Thyroid gland (tissue), 4 donors: ENCODE results near the gene MARVELD2. TPM values are rescaled to one million over a fixed set of nuclear protein-coding genes. Genes with fewer than 3 reads are reported as not detected.

Experiments used
- DNase-seq, 2 donors: peaks; one replicate each; pipeline ENCODE4 v3.0.0-alpha.2; 2019
- H3K27ac ChIP-seq, 3 donors: fragments of 200-600 bp; sonication (generic); 1 replicate in 2 of 3; 2 replicates in 1 of 3; pipeline ENCODE4 v1.5.1; 2016 to 2019; ENCODE audit warnings: mild to moderate bottlenecking in 1 of 3, moderate library complexity in 1 of 3
- H3K27me3 ChIP-seq: fragments of 200-600 bp; sonication (generic); one replicate; pipeline ENCODE4 v1.5.1; 2019
- H3K36me3 ChIP-seq, 2 donors: fragments of 200-600 bp; sonication (generic); one replicate each; pipeline ENCODE4 v1.5.1; 2016 to 2019
- H3K4me1 ChIP-seq, 2 donors: fragments of 200-600 bp; sonication (generic); one replicate each; pipeline ENCODE4 v1.5.1; 2017 to 2019
- H3K4me3 ChIP-seq, 3 donors: fragments of 200-600 bp; sonication (generic); replicated peaks in 1 of 3; 1 replicate in 2 of 3; 2 replicates in 1 of 3; pipeline ENCODE4 v1.5.1; 2016; ENCODE audit warnings: mild to moderate bottlenecking in 1 of 3
- H3K9me3 ChIP-seq: fragments of 200-600 bp; sonication (generic); one replicate; pipeline ENCODE4 v1.5.1; 2017
- POLR2A ChIP-seq, 2 donors: fragments of 450-650 bp; IDR thresholded peaks; one replicate each; pipeline ENCODE4 v1.6.1; 2017; ENCODE audit warnings: antibody characterized with exemption in 2 of 2, mild to moderate bottlenecking in 2 of 2, moderate library complexity in 1 of 2
- WGBS, 2 donors: methylation state at CpG; one replicate each; pipeline ENCODE4 v1.1.5; 2017; 5-methylcytosine and 5-hydroxymethylcytosine counted together
- intact Hi-C: fragments of 100-400 bp; cut with DNase I; formaldehyde crosslinking; loops from one replicate; pipeline ENCODE4 v1.15.1; 2023
- total RNA-seq, 4 donors: library from RNA; depleted of rRNA; stranded (reverse); fragments of >200 nt; gene quantifications; one replicate each; pipeline ENCODE4 v1.2.3, GENCODE V29; 2016
- TF ChIP-seq, protein P1 (sequence below), 6 experiments: fragments of 200-600 bp in 3 of 6; fragments of 450-650 bp in 3 of 6; sonication (generic) in 3 of 6; IDR thresholded peaks; one replicate each; pipeline ENCODE4 v1.5.1; 2016 to 2019; ENCODE audit warnings: antibody characterized with exemption in 6 of 6, mild to moderate bottlenecking in 2 of 6, inconsistent platforms in 1 of 6, moderate library complexity in 1 of 6

MARVELD2 gene
- total RNA-seq, 4 donors from 2014 or later, result 61.8 to 100 (median 81.9) TPM

DNA sequence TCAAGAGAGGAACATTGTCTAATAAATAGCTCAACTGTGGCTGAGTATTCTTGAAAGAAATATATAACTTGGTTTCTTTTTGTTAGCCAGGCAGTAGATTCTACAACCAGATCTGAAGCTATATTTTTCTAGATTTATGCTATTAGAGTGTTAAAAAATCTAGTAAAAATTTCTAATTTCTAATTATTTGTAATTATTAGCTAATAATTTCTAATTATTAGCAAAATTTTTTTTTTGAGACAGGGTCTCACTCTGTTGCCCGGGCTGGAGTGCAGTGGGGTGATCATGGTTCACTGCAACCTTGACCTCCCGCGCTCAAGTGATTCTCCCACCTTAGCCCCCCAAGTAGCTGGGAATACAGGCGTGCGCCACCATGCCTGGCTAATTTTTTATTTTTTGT lies 42.5 kb upstream of the MARVELD2 start:
- intact Hi-C loops, result no loop called here
- no peak overlapping the region for H3K27ac ChIP-seq
- WGBS, 2 donors, result 96 to 97% methylated on average over 5 of the region's 5 CpGs
- no peaks in the 10 kb centered on the region for H3K27me3 ChIP-seq
- peaks cover 0 to 6% of the 10 kb centered on the region in 2 donors for H3K36me3 ChIP-seq
- no peak overlapping the region for H3K4me3 ChIP-seq
- TF ChIP-seq, protein P1, sequence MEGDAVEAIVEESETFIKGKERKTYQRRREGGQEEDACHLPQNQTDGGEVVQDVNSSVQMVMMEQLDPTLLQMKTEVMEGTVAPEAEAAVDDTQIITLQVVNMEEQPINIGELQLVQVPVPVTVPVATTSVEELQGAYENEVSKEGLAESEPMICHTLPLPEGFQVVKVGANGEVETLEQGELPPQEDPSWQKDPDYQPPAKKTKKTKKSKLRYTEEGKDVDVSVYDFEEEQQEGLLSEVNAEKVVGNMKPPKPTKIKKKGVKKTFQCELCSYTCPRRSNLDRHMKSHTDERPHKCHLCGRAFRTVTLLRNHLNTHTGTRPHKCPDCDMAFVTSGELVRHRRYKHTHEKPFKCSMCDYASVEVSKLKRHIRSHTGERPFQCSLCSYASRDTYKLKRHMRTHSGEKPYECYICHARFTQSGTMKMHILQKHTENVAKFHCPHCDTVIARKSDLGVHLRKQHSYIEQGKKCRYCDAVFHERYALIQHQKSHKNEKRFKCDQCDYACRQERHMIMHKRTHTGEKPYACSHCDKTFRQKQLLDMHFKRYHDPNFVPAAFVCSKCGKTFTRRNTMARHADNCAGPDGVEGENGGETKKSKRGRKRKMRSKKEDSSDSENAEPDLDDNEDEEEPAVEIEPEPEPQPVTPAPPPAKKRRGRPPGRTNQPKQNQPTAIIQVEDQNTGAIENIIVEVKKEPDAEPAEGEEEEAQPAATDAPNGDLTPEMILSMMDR (IDR thresholded peaks at IDR 0.05), result no peak
- TF ChIP-seq POLR2A (IDR thresholded peaks at IDR 0.05), result no peak
- H3K4me1 ChIP-seq, result peaks cover 9 to 21% of the 10 kb centered on the region in 2 donors
- no peak for DNase-seq
- no peaks in the 10 kb centered on the region for H3K9me3 ChIP-seq

DNA sequence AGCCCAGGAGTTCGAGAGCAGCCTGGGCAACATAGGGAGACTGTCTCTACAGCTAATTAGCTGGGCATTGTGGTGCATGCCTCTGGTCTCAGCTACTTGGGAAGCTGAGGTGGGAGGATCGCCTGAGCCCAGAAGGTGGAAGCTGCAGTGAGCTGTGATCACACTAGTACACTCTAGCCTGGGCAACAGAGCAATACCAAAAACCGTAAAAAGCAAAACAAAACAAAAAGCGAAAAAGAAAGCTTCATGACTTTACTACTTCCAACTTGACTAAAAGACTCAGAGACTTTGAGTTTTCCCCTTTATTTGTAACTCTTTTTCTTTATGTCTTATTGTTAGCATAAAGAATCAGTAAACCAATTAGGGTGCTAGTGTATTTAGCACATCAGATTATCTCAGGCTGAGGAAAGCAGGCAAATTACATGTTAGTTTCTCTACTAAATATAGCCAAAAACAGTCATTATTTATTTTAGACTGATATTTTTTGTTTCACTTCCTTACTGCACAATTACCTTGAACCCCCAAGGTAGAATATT lies 39.9 kb upstream of the MARVELD2 start:
- 90 to 94% methylated on average over 4 of the region's 4 CpGs for WGBS, 2 donors
- intact Hi-C loops, result no loop called here
- no peaks in the 10 kb centered on the region for H3K27me3 ChIP-seq
- no peak overlapping the region for H3K4me3 ChIP-seq
- H3K4me1 ChIP-seq, result peaks cover 4 to 10% of the 10 kb centered on the region in 2 donors
- no peak overlapping the region for H3K27ac ChIP-seq
- TF ChIP-seq, protein P1 (IDR thresholded peaks at IDR 0.05), result no peak
- TF ChIP-seq POLR2A (IDR thresholded peaks at IDR 0.05), result no peak
- H3K9me3 ChIP-seq, result no peaks in the 10 kb centered on the region
- H3K36me3 ChIP-seq, result peaks cover 0 to 6% of the 10 kb centered on the region in 2 donors
- DNase-seq, result no peak

- H3K36me3 ChIP-seq, result peaks cover 9 to 24% of the 10 kb centered on the region in 2 donors
- H3K4me3 ChIP-seq, result no peak overlapping the region
- no peaks in the 10 kb centered on the region for H3K9me3 ChIP-seq
- no peaks in the 10 kb centered on the region for H3K4me1 ChIP-seq
- H3K27me3 ChIP-seq, result no peaks in the 10 kb centered on the region
- no peak for TF ChIP-seq POLR2A (IDR thresholded peaks at IDR 0.05)
- TF ChIP-seq, protein P1 (IDR thresholded peaks at IDR 0.05), result no peak
- intact Hi-C loops, result no loop called here
- DNase-seq, result no peak
- H3K27ac ChIP-seq, result no peak overlapping the region
These were observed 36.5 kb upstream of the MARVELD2 start for GRCh38 chr5:69378376-69378775.

DNA sequence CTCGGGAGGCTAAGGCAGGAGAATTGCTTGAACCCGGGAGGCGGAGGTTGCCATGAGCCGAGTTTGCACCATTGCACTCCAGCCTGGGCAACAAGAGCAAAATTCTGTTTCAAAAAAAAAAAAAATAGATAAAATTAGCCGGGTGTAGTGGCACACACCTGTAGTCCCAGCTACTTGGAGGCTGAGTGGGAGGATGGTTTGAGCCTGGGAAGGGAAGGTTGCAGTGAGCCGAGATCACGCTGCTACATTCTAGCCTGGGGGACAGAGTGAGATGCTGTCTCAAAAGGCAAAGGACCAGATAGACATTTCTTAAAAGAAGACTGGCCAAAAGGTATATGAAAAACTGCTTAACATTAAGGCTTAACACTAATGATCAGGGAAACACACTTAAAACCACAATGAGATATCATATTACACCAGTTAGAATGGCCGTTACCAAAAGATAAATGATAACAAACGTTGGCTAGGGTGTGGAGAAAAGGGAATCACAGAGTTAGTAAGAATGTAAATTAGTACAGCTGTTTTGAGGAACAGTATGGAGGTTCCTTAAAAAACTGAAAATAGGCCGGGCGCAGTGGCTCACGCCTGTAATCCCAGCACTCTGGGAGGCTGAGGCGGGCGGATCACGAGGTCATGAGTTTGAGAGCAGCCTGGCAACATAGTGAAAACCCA lies 10.1 kb upstream of the MARVELD2 start:
- TF ChIP-seq POLR2A (IDR thresholded peaks at IDR 0.05), result no peak
- TF ChIP-seq, protein P1 (IDR thresholded peaks at IDR 0.05), result no peak
- no peak overlapping the region for H3K27ac ChIP-seq
- intact Hi-C loops, result no loop called here
- H3K27me3 ChIP-seq, result no peaks in the 10 kb centered on the region
- no peak for DNase-seq
- no peaks in the 10 kb centered on the region for H3K4me1 ChIP-seq
- peaks cover 8 to 11% of the 10 kb centered on the region in 2 donors for H3K36me3 ChIP-seq
- H3K4me3 ChIP-seq, result no peak overlapping the region
- 94% methylated on average over 15 of the region's 15 CpGs for WGBS, 2 donors
- no peaks in the 10 kb centered on the region for H3K9me3 ChIP-seq

DNA sequence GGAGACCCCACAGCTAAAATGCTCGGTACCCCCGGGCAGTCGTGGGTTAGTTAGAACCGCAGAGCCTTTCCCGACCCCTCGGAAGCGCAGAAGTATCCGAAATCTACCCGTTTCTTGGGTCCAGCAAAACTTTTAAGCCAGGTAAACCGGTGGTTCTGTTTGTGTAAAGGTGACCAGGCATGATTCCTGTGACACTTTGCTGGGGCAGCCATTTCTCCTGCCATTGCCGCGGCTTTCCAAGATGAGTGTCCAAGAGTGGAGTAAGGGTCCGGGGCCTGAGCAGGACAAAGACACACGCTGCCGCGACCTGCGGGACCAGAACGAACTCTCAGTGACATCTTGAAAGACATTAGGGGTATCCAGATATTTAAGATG lies 655 bp downstream of the MARVELD2 start:
- peaks cover 0 to 14% of the 10 kb centered on the region in 2 donors for H3K36me3 ChIP-seq
- H3K27ac ChIP-seq, result peak overlapping the region; percentile 88 to 99 (median 96)
- whole genome bisulfite sequencing, 2 donors, result 33 to 37% methylated on average over 8 to 11 of the region's 18 CpGs
- H3K4me1 ChIP-seq, result peaks cover 11 to 27% of the 10 kb centered on the region in 2 donors
- peak overlapping the region; percentile 35 to 67 (median 63) for H3K4me3 ChIP-seq
- H3K9me3 ChIP-seq, result no peaks in the 10 kb centered on the region
- DNase-seq, result peak; percentile 56
- intact Hi-C loops, result loop anchor here (5.0 kb wide), 1 partner anchor 77 kb away; the partner anchor contains the start of gene OCLN
- H3K27me3 ChIP-seq, result no peaks in the 10 kb centered on the region
- TF ChIP-seq, protein P1 (IDR thresholded peaks at IDR 0.05), result no peak
- TF ChIP-seq POLR2A (IDR thresholded peaks at IDR 0.05), result no peak
